Tibial artery (tissue), 4 donors: Measurements from ENCODE around the gene NUF2.

ENCODE experiments used
- DNase-seq, 2 donors: peaks; one replicate each; pipeline ENCODE4 v3.0.0-alpha.2; 2019
- H3K27ac ChIP-seq, 2 donors: fragments of 200-600 bp; sonication (generic) in 1 of 2; 1 replicate in 1 of 2; 2 replicates in 1 of 2; pipeline ENCODE4 v1.5.1; 2018 to 2019; ENCODE audit warnings: mild to moderate bottlenecking in 1 of 2
- H3K27me3 ChIP-seq, 2 donors: fragments of 200-600 bp; sonication (generic) in 1 of 2; one replicate each; pipeline versions ENCODE4 v1.5.1 to v1.6.0; 2016 to 2019
- H3K36me3 ChIP-seq, 3 donors: fragments of 200-600 bp; sonication (generic) in 2 of 3; one replicate each; pipeline ENCODE4 v1.5.1; 2016 to 2019; ENCODE audit warnings: mild to moderate bottlenecking in 2 of 3
- H3K4me1 ChIP-seq, 4 donors: fragments of 200-600 bp; sonication (generic) in 2 of 4; 1 replicate in 3 of 4; 2 replicates in 1 of 4; pipeline ENCODE4 v1.5.1; 2016 to 2019
- H3K4me3 ChIP-seq, 2 donors: fragments of 200-600 bp; sonication (generic) in 1 of 2; 1 replicate in 1 of 2; 2 replicates in 1 of 2; pipeline ENCODE4 v1.5.1; 2018 to 2019; ENCODE audit warnings: mild to moderate bottlenecking in 2 of 2
- H3K9me3 ChIP-seq, 3 donors: fragments of 200-600 bp; sonication (generic) in 1 of 3; one replicate each; pipeline ENCODE4 v1.5.1; 2016 to 2019
- intact Hi-C: fragments of 100-400 bp; cut with DNase I; formaldehyde crosslinking; loops from one replicate; pipeline ENCODE4 v1.15.0; 2023; ENCODE audit warnings: low total_unique reads
- TF ChIP-seq, protein P1 (sequence below), 2 experiments: fragments of 200-600 bp in 1 of 2; fragments of 450-650 bp in 1 of 2; IDR thresholded peaks; one replicate each; pipeline ENCODE4 v1.5.1; 2017 to 2019; ENCODE audit warnings: antibody characterized with exemption in 2 of 2, mild to moderate bottlenecking in 1 of 2, moderate library complexity in 1 of 2

The NUF2 gene

DNA sequence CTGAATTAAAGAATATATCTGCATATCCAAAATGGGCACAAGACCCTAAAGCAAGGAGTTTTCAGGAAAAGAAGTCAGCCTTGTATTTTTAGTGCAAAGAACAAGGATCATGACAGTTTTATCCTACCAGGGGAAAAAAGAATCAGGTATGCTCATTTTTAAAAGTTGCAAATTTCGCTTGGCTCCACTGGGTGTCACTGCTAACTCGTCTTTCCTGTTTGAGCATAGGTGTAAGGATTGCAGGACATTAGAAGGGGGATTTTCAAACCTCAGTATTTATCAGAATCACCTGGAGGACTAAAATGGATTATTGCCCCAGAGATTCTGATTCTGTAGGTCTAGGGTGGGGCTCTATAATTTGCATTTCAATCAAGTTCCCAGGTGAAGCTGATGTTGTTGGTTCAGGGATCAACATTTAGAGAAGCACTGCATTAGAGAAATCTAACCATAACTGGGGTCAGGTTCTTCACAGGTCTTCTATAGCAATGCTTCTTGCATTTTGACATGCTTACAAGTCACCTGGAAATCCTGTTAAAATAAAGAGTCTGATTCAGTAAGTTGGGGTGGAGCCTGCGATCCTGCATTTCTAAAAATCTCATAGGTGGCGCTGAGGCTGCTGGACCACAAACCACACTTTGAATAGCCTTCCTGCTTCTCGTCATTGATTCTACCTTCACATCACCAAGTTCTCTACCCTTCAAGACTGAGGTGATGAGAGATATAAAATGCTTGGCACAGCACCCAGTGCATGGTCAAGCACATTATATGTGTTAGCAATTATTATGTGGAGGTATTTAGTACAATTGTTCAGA, 39.6 kb downstream of the NUF2 start:
- intact Hi-C loops: no loop called here
- TF ChIP-seq, protein P1, sequence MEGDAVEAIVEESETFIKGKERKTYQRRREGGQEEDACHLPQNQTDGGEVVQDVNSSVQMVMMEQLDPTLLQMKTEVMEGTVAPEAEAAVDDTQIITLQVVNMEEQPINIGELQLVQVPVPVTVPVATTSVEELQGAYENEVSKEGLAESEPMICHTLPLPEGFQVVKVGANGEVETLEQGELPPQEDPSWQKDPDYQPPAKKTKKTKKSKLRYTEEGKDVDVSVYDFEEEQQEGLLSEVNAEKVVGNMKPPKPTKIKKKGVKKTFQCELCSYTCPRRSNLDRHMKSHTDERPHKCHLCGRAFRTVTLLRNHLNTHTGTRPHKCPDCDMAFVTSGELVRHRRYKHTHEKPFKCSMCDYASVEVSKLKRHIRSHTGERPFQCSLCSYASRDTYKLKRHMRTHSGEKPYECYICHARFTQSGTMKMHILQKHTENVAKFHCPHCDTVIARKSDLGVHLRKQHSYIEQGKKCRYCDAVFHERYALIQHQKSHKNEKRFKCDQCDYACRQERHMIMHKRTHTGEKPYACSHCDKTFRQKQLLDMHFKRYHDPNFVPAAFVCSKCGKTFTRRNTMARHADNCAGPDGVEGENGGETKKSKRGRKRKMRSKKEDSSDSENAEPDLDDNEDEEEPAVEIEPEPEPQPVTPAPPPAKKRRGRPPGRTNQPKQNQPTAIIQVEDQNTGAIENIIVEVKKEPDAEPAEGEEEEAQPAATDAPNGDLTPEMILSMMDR (IDR thresholded peaks at IDR 0.05): no peak
- no peak for DNase-seq

DNA sequence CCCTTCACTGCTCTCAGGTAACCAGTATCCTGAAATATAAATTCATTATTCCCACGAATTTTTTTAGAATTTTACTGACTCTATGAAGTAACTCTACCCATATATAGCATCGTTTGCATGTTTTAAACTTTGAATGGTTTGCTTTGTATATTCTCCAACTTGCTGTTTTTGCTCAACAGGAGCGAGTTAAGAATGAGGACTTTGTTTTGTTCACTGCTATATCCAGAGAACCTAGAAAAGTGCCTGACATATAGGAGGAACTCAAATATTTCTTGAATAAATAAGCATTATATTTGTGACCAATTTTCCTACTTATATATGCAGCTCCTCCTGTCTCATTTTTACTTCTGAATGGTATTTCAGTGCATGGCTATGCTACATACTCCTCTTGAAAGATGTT, 43.4 kb downstream of the NUF2 start:
- DNase-seq: no peak
- H3K27ac ChIP-seq: no peak overlapping the region
- no peaks in the 10 kb centered on the region for H3K36me3 ChIP-seq
- H3K27me3 ChIP-seq: no peaks in the 10 kb centered on the region
- TF ChIP-seq, protein P1 (IDR thresholded peaks at IDR 0.05): no peak
- intact Hi-C loops: no loop called here
- no peaks in the 10 kb centered on the region for H3K4me1 ChIP-seq
- no peak overlapping the region for H3K4me3 ChIP-seq
- H3K9me3 ChIP-seq: no peaks in the 10 kb centered on the region

More for the DNA sequence above, 39.6 kb downstream of the NUF2 start:
- Histone ChIP-seq H3K4me1 (no peaks in the 10 kb centered on the region), H3K9me3 (no peaks in the 10 kb centered on the region), H3K4me3 (no peak overlapping the region), H3K27me3 (no peaks in the 10 kb centered on the region), H3K27ac (no peak overlapping the region), H3K36me3 (no peaks in the 10 kb centered on the region)

DNA sequence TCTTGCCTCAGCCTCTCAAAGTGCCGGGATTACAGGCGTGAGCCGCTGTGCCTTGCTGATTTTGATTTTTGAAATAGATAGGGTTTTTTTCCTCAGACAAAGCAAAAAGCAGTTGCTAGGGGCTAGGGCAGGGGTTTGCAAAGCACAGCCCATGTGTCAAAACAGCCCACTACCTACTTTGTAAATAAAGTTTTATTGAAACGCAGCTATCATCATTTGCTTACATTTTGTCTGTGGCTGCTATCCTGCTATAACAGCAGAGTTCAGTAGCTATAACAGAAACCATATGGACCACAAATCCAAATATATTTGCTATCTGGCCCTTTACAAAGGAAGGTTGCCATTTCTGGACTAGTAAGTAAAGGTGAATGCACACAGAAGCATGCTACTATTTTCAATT, 44.8 kb downstream of the NUF2 start:
- no peaks in the 10 kb centered on the region for H3K4me1 ChIP-seq
- no peak for DNase-seq
- H3K9me3 ChIP-seq: no peaks in the 10 kb centered on the region
- no peak overlapping the region for H3K27ac ChIP-seq
- intact Hi-C loops: no loop called here
- no peaks in the 10 kb centered on the region for H3K36me3 ChIP-seq
- TF ChIP-seq, protein P1 (IDR thresholded peaks at IDR 0.05): no peak
- no peak overlapping the region for H3K4me3 ChIP-seq
- H3K27me3 ChIP-seq: no peaks in the 10 kb centered on the region

DNA sequence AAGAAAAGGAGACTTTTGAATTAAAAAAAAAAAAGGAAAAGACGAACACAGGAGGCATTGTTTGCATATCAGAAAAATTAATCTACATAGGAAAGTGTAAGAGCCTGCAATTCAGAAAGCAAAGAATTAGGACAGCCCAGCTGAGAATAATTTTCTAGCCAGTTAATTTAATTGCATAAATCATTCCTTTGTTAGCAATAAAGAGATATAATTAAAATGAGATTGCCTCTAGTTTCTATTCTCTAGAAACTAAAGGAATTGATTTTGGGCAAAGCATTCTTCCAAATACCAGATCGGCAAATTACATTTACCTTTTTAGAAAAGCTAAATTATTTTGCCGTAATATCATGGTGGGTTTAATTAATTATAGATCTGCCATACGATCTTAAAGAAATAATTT, 46.0 kb downstream of the NUF2 start:
- Histone ChIP-seq H3K4me1 (no peaks in the 10 kb centered on the region), H3K9me3 (no peaks in the 10 kb centered on the region), H3K27ac (no peak overlapping the region), H3K27me3 (no peaks in the 10 kb centered on the region), H3K36me3 (no peaks in the 10 kb centered on the region), H3K4me3 (no peak overlapping the region)
- intact Hi-C loops: no loop called here
- TF ChIP-seq, protein P1 (IDR thresholded peaks at IDR 0.05): no peak
- DNase-seq: no peak

- Histone ChIP-seq H3K9me3 (no peaks in the 10 kb centered on the region), H3K36me3 (no peaks in the 10 kb centered on the region), H3K4me1 (no peaks in the 10 kb centered on the region), H3K27me3 (no peaks in the 10 kb centered on the region), H3K27ac (no peak overlapping the region), H3K4me3 (no peak overlapping the region)
- intact Hi-C loops: no loop called here
- TF ChIP-seq, protein P1 (IDR thresholded peaks at IDR 0.05): no peak
- DNase-seq: no peak
Observed at GRCh38 chr1:163372576-163372975, 50.8 kb downstream of the NUF2 start.
